NCI-H1694 (cell line): Measurements from ENCODE around the gene POLR3E.

ENCODE experiments used
- DNase-seq: peaks from one replicate; lab custom pipeline; 2025; lab: John Stamatoyannopoulos, UW

Gene POLR3E, protein sequence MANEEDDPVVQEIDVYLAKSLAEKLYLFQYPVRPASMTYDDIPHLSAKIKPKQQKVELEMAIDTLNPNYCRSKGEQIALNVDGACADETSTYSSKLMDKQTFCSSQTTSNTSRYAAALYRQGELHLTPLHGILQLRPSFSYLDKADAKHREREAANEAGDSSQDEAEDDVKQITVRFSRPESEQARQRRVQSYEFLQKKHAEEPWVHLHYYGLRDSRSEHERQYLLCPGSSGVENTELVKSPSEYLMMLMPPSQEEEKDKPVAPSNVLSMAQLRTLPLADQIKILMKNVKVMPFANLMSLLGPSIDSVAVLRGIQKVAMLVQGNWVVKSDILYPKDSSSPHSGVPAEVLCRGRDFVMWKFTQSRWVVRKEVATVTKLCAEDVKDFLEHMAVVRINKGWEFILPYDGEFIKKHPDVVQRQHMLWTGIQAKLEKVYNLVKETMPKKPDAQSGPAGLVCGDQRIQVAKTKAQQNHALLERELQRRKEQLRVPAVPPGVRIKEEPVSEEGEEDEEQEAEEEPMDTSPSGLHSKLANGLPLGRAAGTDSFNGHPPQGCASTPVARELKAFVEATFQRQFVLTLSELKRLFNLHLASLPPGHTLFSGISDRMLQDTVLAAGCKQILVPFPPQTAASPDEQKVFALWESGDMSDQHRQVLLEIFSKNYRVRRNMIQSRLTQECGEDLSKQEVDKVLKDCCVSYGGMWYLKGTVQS

DNA sequence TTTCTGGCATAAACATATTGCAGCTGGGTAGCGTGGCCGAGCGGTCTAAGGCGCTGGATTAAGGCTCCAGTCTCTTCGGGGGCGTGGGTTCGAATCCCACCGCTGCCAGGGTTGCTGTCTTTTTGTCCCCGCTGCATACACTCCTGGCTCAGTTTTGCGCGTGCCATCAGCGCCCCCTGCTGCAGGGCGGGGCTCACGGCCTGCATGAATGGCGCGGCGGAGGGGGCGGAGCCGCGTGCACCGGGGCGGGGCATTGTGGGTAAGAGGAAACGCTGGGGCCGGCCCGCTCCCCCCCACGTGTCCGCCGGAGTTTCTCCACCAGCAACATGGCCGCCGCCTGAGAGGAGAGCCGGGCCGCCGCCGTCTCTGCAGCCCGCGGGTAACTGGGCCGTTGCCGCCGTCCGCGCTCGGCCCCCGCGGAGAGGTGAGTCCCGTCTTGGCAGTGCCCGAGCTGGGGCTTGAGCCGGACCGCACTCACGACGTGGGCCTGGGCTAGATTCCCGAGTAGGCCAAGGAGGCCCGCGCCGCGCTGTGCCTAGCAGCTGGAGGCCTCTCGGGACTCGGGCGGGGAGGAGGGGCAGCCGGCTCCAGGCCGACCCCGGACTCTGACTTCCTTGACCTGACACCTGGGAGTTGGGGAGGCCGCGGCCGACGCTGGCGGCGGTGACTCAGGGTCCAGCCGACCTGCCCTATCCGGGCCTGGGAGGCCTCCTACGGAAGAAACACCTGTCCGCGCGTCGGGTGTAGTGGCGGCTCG, at the start of gene POLR3E:
Gene POLR3E (plus strand): TSS at position 296 of the 757 bp plus-strand sequence. CDS start 5,560 bp downstream, outside the sequence.
- peak; percentile 92 for DNase-seq

DNA sequence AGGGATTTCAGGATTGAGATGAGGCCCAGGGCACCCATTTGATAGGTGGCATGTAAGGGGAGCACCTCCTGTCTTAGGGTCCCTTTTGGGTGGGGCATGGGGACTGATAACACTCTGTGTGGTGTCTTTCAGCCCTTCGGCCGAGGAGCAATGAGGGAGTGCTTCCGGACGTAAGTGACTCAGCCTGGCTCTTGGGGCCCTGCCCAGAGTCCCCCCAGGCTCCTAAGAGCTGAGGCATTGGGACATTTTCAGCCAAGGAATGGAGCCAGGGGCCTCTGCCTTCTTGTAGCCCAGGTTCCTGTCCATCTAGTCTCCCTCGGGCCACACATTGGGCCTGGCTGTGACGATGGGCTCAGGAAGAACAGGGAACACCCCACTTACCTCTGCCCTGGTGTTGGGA, 46.7 kb upstream of the POLR3E start:
- no peak for DNase-seq

DNA sequence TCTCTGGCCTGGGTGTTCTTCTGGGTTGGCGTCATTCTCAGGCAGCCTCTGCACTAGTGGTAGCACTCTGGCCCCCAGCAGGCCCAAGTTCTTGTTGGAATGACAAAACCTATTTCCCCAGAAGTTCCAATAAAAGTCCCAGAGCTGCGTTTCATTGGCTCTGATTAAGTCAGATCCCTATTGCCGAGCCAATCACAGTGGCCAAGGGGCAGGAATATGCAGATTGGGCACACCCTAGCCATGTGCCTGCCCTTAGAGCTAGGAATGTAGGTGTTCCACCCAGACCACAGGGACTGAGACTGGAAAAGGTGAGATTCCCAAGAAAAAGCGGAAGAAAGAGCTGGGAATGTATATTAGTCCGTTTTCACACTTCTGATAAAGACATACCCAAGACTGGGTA, 44.9 kb upstream of the POLR3E start:
- DNase-seq = no peak

DNA sequence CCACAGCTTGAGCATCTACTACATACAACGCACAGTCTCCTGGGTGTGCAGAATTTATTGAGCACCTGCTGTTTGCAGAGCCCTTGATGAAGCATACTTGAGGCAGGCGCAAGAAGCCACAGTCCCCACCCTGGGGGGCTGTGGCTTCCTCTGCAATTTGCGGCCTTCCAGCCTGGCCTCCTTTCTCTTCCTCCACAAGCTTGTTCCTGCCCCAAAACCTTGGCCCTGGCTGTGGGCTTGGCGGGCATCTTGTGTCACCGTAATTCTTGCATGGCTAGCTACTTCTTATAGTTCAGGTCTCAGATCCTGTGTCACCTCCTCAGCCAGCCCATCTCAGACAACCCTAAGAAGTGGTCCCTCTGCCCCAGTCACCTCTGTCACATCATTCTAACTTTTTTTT, 43.9 kb upstream of the POLR3E start:
- DNase-seq = no peak

DNA sequence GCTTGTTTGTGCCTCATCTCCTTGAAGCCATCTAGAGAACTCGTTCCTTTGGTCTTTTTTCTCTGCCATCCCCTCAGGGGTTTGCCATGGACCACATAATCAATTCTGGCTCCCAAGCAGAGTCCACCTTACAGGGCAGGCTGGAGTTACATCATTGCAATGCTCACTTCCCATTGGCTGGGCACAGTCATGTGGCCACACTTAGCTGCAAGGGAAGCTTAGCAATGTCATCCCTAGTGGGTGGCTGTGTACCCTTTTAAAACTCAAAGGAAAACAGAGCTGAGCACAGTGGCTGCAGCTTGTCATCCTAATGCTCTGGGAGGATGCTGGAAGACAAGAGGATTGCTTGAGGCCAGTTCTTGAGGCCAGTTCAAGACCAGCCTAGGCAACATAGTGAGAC, 41.9 kb upstream of the POLR3E start:
- no peak for DNase-seq

DNA sequence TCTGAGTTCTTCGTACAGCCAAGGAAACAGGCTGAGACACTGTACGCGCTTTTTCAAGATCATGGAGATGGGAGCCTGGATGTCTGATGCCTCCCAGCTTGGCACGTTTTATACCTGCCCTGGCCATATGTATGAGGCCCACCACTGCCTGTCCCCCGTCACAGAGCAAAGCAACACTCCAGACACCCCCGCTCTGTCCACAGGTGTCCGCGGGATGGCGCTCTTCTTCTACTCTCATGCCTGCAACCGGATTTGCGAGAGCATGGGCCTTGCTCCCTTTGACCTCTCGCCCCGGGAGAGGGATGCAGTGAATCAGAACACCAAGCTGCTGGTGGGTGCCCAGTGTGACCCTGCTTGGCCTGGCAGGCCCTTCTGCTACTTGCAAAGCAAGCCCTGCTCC, 39.8 kb upstream of the POLR3E start:
- no peak for DNase-seq

DNA sequence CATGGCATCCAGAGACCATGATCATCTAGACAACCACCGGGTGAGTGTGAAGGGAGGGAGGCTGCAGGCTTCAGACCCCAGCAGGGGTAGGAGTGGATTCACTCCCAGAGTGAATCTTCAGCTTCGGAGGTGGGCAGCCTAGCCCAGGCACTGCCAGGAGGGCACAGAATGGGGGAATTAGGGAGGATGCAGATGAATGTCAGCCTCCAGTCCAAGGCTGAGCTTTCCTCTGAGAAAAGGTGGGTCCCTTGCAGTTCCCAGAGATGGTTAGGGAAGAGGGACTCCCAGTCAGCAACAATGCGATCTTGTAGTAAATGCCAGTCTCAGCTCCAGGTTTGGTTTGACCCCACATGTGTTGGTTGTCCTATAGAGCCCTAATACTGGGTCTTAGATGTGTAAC, 36.7 kb upstream of the POLR3E start:
- no peak for DNase-seq

DNA sequence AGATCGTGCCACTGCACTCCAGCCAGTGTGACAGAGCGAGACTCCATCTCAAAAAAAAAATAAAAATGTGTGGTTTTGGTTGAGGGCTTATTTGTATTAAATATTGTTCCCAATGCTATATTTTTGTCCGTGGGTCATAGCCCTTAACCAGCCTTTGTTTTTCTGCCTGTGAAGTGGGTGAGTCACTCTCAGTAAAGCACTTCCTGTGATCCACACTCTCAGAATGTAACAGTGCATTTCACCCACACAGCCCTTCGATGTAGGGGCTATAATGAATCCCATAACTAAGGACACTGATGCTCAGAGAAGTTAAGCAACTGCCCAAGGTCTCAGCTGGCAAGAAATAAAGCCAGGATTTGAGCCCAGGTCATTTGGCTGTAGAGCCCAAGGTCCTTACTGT, 34.7 kb upstream of the POLR3E start:
- no peak for DNase-seq

DNA sequence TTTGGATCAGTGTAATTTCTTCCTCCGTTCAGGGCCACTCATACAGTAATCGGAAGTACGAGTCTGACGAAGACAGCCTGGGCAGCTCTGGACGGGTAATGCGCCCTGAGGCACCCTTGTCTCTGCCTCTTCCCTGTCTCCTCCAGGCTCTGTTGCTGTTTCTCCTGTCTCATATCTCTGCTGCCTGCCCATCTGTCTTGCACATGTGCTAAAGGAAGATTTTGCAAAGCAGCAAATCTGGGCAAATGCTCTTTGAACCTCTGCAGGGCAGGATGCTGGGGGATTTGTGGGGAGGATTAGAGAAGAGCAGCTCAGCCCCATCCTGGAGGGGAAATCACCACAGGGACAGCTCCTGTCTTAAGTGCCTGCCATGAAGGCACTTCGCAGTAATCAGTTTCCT, 32.4 kb upstream of the POLR3E start:
- no peak for DNase-seq

DNA sequence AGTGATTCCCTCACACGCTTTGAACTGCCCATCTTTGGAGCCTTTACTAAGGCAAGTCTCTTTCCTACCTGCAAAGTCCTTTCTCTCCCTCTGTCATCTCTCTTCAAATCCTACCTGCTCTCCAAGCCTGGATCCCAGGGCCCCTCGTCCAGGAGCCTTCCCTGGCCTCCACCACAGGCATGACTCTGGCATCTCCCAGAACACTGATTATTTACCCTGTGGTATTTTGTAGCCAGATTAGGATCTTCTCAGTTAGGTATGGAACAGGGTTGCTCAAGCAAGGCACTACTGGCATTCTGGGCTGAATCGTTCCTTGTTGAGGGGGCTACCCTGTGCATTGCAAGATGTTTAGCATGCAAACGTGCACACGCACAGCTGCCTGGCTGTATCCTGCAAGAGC, 31.9 kb upstream of the POLR3E start:
- no peak for DNase-seq

DNA sequence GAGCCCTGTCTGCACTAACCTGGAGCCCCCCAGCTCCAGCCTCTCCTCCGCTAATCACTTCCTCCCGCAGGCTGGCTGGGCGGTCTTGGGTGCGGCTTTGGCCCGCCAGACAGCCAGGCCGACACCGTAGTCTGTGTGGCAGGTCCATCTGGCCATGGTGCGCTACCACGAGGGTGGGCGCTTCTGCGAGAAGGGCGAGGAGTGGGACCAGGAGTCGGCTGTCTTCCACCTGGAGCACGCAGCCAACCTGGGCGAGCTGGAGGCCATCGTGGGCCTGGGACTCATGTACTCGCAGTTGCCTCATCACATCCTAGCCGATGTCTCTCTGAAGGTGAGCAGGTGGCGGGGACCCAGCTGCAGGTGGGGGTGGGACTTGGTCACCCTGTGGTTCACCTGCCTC, 30.7 kb upstream of the POLR3E start:
- no peak for DNase-seq

DNA sequence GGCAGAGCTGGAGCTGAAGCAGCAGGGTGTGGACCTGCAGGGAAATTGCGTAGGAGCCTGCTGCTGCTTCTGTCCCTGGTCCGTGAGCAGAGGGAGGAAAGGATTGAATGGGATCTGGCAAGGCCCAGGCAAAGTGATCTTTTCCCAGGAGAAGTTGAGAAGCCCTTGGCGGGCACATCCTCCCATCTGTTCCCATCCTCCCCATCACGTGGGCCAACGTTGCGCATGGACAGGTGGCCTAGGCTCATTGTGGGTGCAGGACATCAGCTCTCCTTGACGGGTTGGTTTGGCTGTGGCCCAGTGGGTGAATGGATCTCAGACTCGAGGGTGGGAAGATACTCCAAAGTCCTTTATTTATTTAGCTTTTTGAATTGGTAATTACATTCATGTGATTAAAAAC, 29.4 kb upstream of the POLR3E start:
- peak; percentile 8 for DNase-seq

DNA sequence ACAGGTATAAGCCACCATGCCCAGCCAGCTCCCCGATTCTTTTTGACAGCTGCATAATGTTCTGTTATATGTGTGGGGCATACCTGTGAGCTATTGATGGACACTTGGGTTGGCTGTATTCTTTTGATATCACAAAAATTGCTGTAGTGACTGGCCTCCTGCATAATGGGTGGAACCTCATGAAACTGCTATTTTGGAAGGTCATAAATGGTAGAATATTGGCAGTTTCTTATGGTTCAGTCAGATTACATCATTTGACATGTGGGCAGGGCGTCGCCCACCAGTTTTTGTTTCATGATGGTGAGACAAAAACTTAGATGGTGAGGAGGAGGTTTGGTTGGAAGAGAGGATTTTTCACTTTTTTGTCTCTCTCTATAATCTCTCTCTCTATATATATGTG, 26.7 kb upstream of the POLR3E start:
- no peak for DNase-seq

DNA sequence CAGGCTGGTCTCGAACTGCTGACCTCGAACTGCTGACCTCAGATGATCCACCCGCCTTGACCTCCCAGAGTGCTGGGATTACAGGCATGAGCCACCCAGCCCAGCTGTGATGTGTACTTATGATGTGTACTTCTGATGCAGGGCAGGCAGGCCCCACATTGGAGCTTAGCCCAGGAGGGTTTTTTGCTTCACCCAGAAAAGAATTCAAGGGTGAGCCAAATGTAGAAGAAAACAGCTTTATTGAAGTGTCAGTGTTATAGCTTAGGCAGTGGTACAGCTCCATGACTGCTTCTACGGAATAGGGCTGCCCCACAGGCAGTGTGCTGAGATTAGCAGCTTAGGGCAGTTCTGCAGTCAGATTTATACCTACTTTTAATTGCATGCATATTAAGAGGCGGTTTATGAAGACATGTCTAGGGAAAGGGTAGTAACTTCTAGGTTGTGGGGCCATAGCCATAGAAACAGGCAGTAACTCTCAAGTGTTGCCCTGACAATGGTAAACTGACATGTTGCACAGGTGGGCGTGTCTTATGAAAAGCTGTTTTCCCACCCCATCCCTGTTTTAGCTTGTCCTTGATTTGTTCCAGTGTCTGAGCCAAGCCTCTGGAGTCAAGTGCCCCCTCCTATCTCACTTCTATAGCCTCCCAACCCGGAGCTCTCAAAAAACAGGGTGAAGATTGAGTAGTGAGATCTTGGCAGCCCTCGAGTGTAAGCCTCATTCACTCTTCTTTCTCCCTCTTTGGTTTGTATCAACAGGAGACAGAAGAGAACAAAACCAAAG, 24.1 kb upstream of the POLR3E start:
- DNase-seq = no peak

DNA sequence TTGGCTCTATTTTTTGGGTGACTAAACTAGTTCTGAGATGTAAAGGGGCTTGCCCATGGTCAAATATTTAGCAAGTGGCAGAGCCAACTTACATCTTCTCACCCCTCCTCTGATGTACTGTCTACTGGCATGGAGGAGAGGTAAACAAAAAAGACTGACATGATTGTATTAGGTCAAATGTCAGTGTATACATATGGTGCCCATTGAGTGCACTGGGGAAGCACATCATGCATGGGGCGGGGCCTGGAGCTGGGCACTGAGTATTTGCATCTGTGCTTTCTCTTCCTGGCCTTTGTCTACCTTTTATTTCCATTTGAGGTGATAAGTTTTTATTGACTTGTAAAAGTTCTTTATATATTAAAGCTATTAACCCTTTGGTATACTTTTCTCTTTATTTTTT, 22.3 kb upstream of the POLR3E start:
- no peak for DNase-seq

DNA sequence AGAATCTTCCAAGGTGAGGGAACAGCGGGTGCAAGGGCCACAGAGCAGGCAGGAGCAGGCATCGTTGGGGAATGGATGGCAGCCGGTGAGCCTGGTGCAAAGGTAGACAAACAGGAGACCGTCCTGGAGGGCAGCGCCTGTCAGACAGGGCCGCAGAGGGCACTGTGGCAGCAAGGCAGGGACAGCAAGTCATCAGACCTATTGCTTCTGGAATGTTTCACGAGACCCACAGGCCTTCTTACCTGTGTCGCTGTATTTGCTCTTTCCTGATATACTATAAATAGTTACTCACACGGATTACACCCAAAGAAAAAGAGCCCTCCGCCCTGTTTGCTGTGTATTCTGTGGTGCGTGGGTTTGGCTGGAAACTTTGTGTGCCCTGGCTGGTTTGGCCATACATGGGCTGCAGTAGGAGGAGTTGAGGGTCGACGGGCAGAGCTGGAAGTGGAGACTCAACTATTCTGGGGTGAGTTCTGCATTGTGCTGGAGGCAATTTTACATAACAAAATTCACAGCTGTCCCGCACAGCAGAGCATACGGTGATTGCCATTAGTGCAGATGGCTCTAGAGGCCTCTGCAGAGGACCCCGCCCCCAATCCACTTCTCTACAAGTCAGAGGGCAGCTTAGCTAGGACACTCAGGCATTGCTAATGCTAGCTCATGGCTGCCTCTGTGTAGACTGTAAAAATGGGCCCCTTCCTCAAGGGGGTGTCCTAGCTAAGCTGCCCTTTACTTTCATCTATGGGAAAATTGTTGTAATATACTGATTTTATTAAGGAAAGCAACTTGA, 18.6 kb upstream of the POLR3E start:
- DNase-seq = peak; percentile 72

DNA sequence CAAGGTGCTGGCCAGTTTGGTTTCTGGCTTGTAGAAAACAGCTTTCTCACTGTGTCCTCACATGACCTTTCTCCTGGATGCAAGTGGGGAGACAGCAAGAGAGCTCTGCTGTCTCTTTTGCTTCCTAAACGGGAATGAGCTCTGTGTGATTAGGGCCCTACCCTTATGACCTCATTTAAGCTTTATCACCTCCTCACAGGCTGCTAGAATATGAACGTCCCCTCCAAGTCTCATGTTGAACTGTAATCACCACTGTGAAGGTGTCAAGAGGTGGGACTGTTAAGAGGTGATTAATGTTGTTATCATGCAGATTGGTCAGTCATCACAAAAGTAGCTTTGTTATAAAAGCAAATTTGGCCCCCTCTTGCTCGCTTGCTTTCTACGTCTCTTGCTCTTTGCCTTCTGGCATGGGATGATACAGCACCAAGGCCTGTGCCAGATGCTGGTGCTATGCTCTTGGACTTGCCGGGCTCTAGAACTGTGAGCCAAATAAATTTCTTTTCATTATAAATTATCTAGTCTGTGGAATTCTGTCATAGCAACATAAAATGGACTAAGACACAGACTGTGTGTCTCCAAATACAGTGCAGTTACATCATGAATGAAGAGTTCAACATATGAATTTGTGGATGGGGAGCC, 14.8 kb upstream of the POLR3E start:
- no peak for DNase-seq

DNA sequence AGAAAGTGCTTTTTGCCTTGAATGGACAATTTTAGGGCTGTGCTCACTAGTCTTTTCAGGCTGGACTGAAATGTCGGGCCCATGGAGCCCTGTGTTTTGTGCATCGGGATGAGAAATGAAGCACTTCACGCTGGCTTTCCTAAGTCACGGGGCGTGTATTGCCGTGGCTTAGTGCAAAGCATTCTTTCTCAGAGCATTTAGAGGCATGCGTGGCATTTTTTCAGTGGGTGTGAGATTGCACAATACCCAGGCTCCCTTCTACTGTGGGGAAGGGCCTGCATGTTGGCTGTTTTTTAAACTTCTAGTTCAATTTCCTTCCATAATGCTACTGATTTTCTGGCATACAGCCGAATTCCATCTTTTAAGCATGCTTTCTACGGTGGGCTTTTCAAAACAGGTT, 12.6 kb upstream of the POLR3E start:
- DNase-seq = no peak

DNA sequence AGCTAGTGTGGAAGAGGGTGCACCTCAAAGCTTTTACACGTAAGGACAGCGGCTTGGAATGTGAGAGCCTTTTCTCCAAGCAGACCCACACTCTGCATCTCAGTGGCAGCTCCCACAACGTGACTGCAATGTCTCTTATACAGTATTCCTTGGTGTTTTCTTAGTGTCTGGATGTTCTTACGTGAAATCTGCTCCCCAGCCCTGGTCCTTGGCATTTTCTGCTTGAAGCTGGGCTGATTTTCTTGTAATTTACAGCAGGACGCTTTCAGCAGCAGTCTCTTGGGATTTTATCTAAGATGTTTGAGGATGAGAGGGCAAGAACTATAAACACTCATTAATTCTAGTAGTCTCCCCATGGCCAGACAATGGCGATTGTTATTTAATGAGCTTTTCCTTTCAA, 12.1 kb upstream of the POLR3E start:
- no peak for DNase-seq

DNA sequence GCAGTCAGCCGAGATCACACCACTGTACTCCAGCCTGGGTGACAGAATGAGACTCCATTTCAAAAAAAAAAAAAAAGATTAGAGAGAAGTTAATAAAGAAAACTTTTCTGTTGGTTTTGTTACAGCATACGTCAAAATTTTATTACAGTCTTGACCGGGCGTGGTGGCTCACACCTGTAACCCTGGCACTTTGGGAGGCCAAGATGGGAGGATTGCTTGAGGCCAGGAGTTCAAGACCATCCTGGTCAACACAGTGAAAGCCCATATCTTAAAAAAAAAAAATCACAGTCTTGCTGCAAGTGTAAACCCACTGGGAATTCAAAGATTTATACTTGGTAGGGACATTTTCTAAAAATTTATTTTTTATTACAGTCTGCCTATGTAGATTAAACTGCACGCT, 6.2 kb upstream of the POLR3E start:
- no peak for DNase-seq

DNA sequence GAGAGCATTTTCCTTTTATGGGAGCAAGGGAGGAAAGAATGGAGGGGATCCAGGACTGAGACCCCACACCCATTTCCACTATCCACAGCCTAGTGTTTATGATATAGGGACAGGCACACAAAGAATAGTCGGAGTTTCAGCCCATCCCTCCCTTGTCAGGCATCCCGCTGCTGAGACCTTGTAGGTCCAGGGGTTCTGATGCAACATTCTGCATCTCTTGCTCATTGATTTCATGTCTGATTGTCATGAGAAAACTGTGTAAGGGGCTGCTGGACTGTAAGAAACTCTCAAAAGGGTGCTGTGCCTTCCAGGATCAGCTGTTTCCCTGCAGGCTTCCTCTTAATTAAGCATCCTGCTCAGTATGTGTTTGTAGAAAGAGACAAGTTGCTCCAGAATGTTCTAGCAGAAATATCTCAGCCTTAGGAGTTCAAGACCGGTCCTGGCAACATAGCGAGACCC, 5.3 kb upstream of the POLR3E start:
- no peak for DNase-seq
